Muscle of leg (tissue), 16 donors: ENCODE measurements around the gene AJM1. TPM values are rescaled to one million over a fixed set of nuclear protein-coding genes. Genes with fewer than 3 reads are reported as not detected.
"Not testable (repeated sequence)": the region's sequence is repeated elsewhere in the genome, so short reads cannot be mapped to it uniquely, and the experiment has no call there.

Experiments
- DNase-seq: peaks from one replicate; pipeline ENCODE4 v3.0.0; 2013
- H3K27ac ChIP-seq: one replicate; pipeline ENCODE4 v1.5.1; 2013; ENCODE audit warnings: mild to moderate bottlenecking, low read length, control low read depth
- H3K27me3 ChIP-seq: one replicate; pipeline ENCODE4 v1.6.1; 2013; ENCODE audit warnings: low read length; ENCODE audit not compliant: control insufficient read depth, insufficient read depth
- H3K36me3 ChIP-seq: one replicate; pipeline ENCODE4 v1.6.1; 2013; ENCODE audit warnings: low read length; ENCODE audit not compliant: control insufficient read depth, insufficient read depth
- H3K4me1 ChIP-seq: one replicate; pipeline ENCODE4 v1.6.1; 2013; ENCODE audit warnings: low read length; ENCODE audit not compliant: control insufficient read depth, insufficient read depth
- H3K4me3 ChIP-seq: one replicate; pipeline ENCODE4 v1.5.1; 2013; ENCODE audit warnings: low read length, control low read depth
- H3K9me3 ChIP-seq: replicated peaks from 2 replicates; pipeline ENCODE4 v1.6.1; 2013; ENCODE audit warnings: low read depth, low read length; ENCODE audit not compliant: control insufficient read depth
- WGBS: methylation state at CpG from one replicate; pipeline ENCODE4 v1.1.5; 2013; ENCODE audit warnings: missing lambda C conversion rate; ENCODE audit not compliant: insufficient coverage; 5-methylcytosine and 5-hydroxymethylcytosine counted together
- long read RNA-seq, 11 donors: transcript quantifications; one replicate each; lab custom pipeline, GENCODE V29; 2026
- polyA plus RNA-seq, 8 donors: library from polyadenylated mRNA; unstranded; fragments of 120-200 nt; gene quantifications; one replicate each; pipeline versions ENCODE4 v1.2.1 to v1.2.3, GENCODE V29; 2013; ENCODE audit warnings: inconsistent platforms in 1 of 8, low replicate concordance in 1 of 8; ENCODE audit not compliant: insufficient read length in 8 of 8, insufficient read depth in 1 of 8
- total RNA-seq: library from RNA; stranded (reverse); fragments of 120-200 nt; gene quantifications from one replicate; pipeline ENCODE4 v1.2.4, GENCODE V29; 2013

Gene AJM1
- total RNA-seq (1.2 TPM), polyA plus RNA-seq (1 to 10 TPM; 1.5 to 3.7 (median 2.5) TPM)
- long read RNA-seq, donor 1: 0 reads
- long read RNA-seq, donor 2: 0 reads
- long read RNA-seq, donor 3, full-length matches to known transcripts: 1 of 1 reads
- long read RNA-seq, donor 3, partial matches to known transcripts: 0 of 1 reads
- long read RNA-seq, donor 3, other reads (novel, unspliced or antisense): 0 of 1 reads
- long read RNA-seq, donor 4, full-length matches to known transcripts: 1 of 1 reads
- long read RNA-seq, donor 4, partial matches to known transcripts: 0 of 1 reads
- long read RNA-seq, donor 4, other reads (novel, unspliced or antisense): 0 of 1 reads
- long read RNA-seq, donor 5, full-length matches to known transcripts: 5 of 5 reads
- long read RNA-seq, donor 5, partial matches to known transcripts: 0 of 5 reads
- long read RNA-seq, donor 5, other reads (novel, unspliced or antisense): 0 of 5 reads
- long read RNA-seq, donor 6, full-length matches to known transcripts: 8 of 8 reads
- long read RNA-seq, donor 6, partial matches to known transcripts: 0 of 8 reads
- long read RNA-seq, donor 6, other reads (novel, unspliced or antisense): 0 of 8 reads
- long read RNA-seq, donor 7, full-length matches to known transcripts: 6 of 6 reads
- long read RNA-seq, donor 7, partial matches to known transcripts: 0 of 6 reads
- long read RNA-seq, donor 7, other reads (novel, unspliced or antisense): 0 of 6 reads
- long read RNA-seq, donor 8, full-length matches to known transcripts: 3 of 3 reads
- long read RNA-seq, donor 8, partial matches to known transcripts: 0 of 3 reads
- long read RNA-seq, donor 8, other reads (novel, unspliced or antisense): 0 of 3 reads
- long read RNA-seq, donor 9, full-length matches to known transcripts: 3 of 3 reads
- long read RNA-seq, donor 9, partial matches to known transcripts: 0 of 3 reads
- long read RNA-seq, donor 9, other reads (novel, unspliced or antisense): 0 of 3 reads
- long read RNA-seq, donor 10, full-length matches to known transcripts: 2 of 2 reads
- long read RNA-seq, donor 10, partial matches to known transcripts: 0 of 2 reads
- long read RNA-seq, donor 10, other reads (novel, unspliced or antisense): 0 of 2 reads
- long read RNA-seq, donor 11, full-length matches to known transcripts: 10 of 10 reads
- long read RNA-seq, donor 11, partial matches to known transcripts: 0 of 10 reads
- long read RNA-seq, donor 11, other reads (novel, unspliced or antisense): 0 of 10 reads

- peak; percentile 85 for DNase-seq
- peaks cover 67% of the 10 kb centered on the region for H3K4me1 ChIP-seq
- H3K27me3 ChIP-seq: peaks cover 41% of the 10 kb centered on the region
- not testable (repeated sequence) for H3K9me3 ChIP-seq
- peaks cover 21% of the 10 kb centered on the region for H3K36me3 ChIP-seq
- WGBS: 2% methylated on average over 16 of the region's 27 CpGs
- peak within 1 kb of the TSS; percentile 50 for H3K4me3 ChIP-seq
- peak within 1 kb of the TSS; percentile 62 for H3K27ac ChIP-seq
Observed at GRCh38 chr9:136842380-136842948, at the start of gene AJM1. Gene AJM1, plus strand, starts transcription at chr9:136842478. Its CDS starts 1,937 bp downstream, at chr9:136844415.

- Histone ChIP-seq H3K4me3 (no peak overlapping the region), H3K4me1 (peaks cover 28% of the 10 kb centered on the region), H3K27ac (no peak overlapping the region), H3K27me3 (peaks cover 23% of the 10 kb centered on the region), H3K36me3 (peaks cover 4% of the 10 kb centered on the region), H3K9me3 (no peaks in the 10 kb centered on the region)
- peak; percentile 25 for DNase-seq
- WGBS: 65% methylated on average over 8 of the region's 17 CpGs
Observed at GRCh38 chr9:136793086-136793946, 49.0 kb upstream of the AJM1 start.

GRCh38 chr9:136794281-136794999 lies 47.8 kb upstream of the AJM1 start:
- Histone ChIP-seq H3K27ac (no peak overlapping the region), H3K36me3 (peaks cover 4% of the 10 kb centered on the region), H3K4me1 (peaks cover 38% of the 10 kb centered on the region), H3K9me3 (no peaks in the 10 kb centered on the region), H3K4me3 (no peak overlapping the region), H3K27me3 (peaks cover 35% of the 10 kb centered on the region)
- WGBS: 77% methylated on average over 5 of the region's 14 CpGs
- no peak for DNase-seq

GRCh38 chr9:136795000-136795348 lies 47.3 kb upstream of the AJM1 start:
- Histone ChIP-seq H3K36me3 (peaks cover 4% of the 10 kb centered on the region), H3K4me1 (peaks cover 43% of the 10 kb centered on the region), H3K9me3 (no peaks in the 10 kb centered on the region), H3K4me3 (no peak overlapping the region), H3K27ac (no peak overlapping the region), H3K27me3 (peaks cover 40% of the 10 kb centered on the region)
- DNase-seq: no peak
- 71% methylated on average over 2 of the region's 6 CpGs for WGBS

- no peak for DNase-seq
- 24% methylated on average over 5 of the region's 5 CpGs for WGBS
- Histone ChIP-seq H3K36me3 (peaks cover 4% of the 10 kb centered on the region), H3K4me3 (no peak within 1 kb of the TSS), H3K4me1 (peaks cover 50% of the 10 kb centered on the region), H3K27me3 (peaks cover 53% of the 10 kb centered on the region), H3K9me3 (no peaks in the 10 kb centered on the region), H3K27ac (no peak within 1 kb of the TSS)
Observed at GRCh38 chr9:136796238-136796774, 46.0 kb upstream of the AJM1 start, which contains the start of gene CCDC183. Gene CCDC183, plus strand, starts transcription at chr9:136796338. Its CDS starts 60 bp downstream, at chr9:136796398.

GRCh38 chr9:136796775-136797347 lies 45.4 kb upstream of the AJM1 start:
- not testable (repeated sequence) for H3K36me3 ChIP-seq, H3K9me3 ChIP-seq, DNase-seq, H3K27ac ChIP-seq, H3K4me3 ChIP-seq
- Histone ChIP-seq H3K27me3 (peaks cover 58% of the 10 kb centered on the region), H3K4me1 (peaks cover 44% of the 10 kb centered on the region)
- WGBS: 0% methylated on average over 1 of the region's 10 CpGs

- Histone ChIP-seq H3K9me3 (no peaks in the 10 kb centered on the region), H3K4me1 (peaks cover 37% of the 10 kb centered on the region), H3K4me3 (no peak overlapping the region)
Observed at GRCh38 chr9:136798708-136799078, 43.6 kb upstream of the AJM1 start.

GRCh38 chr9:136799079-136799853 lies 43.0 kb upstream of the AJM1 start:
- DNase-seq: no peak
- peaks cover 67% of the 10 kb centered on the region for H3K27me3 ChIP-seq
- peaks cover 40% of the 10 kb centered on the region for H3K4me1 ChIP-seq
- H3K36me3 ChIP-seq: no peaks in the 10 kb centered on the region
- no peak overlapping the region for H3K4me3 ChIP-seq
- no peaks in the 10 kb centered on the region for H3K9me3 ChIP-seq
- no peak overlapping the region for H3K27ac ChIP-seq
- WGBS: 46% methylated on average over 16 of the region's 35 CpGs

More at GRCh38 chr9:136798708-136799078, 43.6 kb upstream of the AJM1 start:
- no peak for DNase-seq
- Histone ChIP-seq H3K36me3 (no peaks in the 10 kb centered on the region), H3K27me3 (peaks cover 67% of the 10 kb centered on the region), H3K27ac (no peak overlapping the region)
- WGBS: 60% methylated on average over 1 of the region's 6 CpGs
